ENCODE results near the gene PEX13.
A peak's percentile ranks its signal among the peaks of the same experiment; 100 is the strongest.
"Not testable (repeated sequence)": the region's sequence is repeated elsewhere in the genome, so short reads cannot be mapped to it uniquely, and the experiment has no call there.

PEX13 gene

GRCh38 chr2:61006486-61007105, 10.9 kb upstream of the PEX13 start:
- DNase-seq (ENCODE audit: low read depth, low spot score): no peak
- no peak overlapping the region for H3K27ac ChIP-seq

GRCh38 chr2:61009355-61009754, 8.2 kb upstream of the PEX13 start:
- no peak overlapping the region for H3K27ac ChIP-seq
- DNase-seq (ENCODE audit: low read depth, low spot score): no peak

DNA sequence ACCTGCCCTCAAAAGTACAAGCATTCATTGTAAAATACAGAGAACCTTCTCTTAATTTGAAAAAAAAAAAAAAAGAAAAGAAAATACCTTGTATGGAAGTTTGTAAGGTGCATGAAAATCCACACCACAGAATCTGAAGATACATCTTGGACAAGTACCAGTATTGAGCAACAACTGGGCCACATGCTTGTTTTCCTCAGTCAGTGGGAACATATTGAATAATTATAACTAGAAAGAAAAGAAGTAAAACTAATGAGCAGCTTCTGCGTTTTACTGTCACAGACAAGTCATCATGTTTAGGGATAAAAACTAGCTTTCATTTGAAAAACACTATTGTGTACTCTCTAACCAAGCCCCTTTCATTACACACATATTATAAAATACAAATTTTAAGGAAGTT, 5.8 kb upstream of the PEX13 start:
- DNase-seq (ENCODE audit: low read depth, low spot score): no peak
- H3K27ac ChIP-seq: peak overlapping the region; percentile 36

- not testable (repeated sequence) for DNase-seq (ENCODE audit: low read depth, low spot score)
- H3K27ac ChIP-seq: peak overlapping the region; percentile 36
Measured at GRCh38 chr2:61012303-61012702, 5.2 kb upstream of the PEX13 start.

GRCh38 chr2:61013382-61013781, 4.1 kb upstream of the PEX13 start:
- DNase-seq (ENCODE audit: low read depth, low spot score): no peak
- no peak overlapping the region for H3K27ac ChIP-seq

GRCh38 chr2:61014763-61015162, 2.8 kb upstream of the PEX13 start:
- H3K27ac ChIP-seq: peak overlapping the region; percentile 97
- no peak for DNase-seq (ENCODE audit: low read depth, low spot score)

GRCh38 chr2:61015976-61016375, 1.5 kb upstream of the PEX13 start:
- H3K27ac ChIP-seq: peak overlapping the region; percentile 97
- DNase-seq (ENCODE audit: low read depth, low spot score): no peak

- no peak for DNase-seq (ENCODE audit: low read depth, low spot score)
- peak overlapping the region; percentile 97 for H3K27ac ChIP-seq
Measured at GRCh38 chr2:61016392-61017002, 1.0 kb upstream of the PEX13 start.

- H3K27ac ChIP-seq: peak overlapping the region; percentile 97
- peak; percentile 75 for DNase-seq (ENCODE audit: low read depth, low spot score)
Measured at GRCh38 chr2:61017003-61017555, 441 bp upstream of the PEX13 start.

DNA sequence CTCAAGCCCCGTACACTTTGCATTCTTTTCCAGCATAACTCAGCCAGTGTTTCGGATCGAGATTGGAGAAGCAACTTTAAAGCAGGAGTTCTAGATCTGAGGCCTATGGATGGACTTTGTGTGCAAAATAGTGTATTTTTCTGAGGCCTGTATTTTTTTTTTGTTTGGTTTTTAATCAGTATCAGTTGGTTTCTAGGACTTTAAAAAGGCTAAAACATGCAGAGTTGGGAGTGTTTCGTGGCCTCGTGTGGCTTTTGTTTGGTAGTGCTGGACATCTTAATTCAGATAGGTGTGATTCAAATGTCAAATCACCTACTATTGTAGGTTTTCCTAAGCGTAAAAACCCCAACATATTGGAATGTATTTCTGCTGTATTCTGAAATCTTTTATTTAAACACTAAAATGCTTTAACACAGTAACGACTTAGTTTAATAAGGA, 817 bp downstream of the PEX13 start:
- DNase-seq (ENCODE audit: low read depth, low spot score): no peak
- peak overlapping the region; percentile 97 for H3K27ac ChIP-seq

- DNase-seq (ENCODE audit: low read depth, low spot score): no peak
- H3K27ac ChIP-seq: peak overlapping the region; percentile 97
Measured at GRCh38 chr2:61018798-61019197, 1.3 kb downstream of the PEX13 start.

DNA sequence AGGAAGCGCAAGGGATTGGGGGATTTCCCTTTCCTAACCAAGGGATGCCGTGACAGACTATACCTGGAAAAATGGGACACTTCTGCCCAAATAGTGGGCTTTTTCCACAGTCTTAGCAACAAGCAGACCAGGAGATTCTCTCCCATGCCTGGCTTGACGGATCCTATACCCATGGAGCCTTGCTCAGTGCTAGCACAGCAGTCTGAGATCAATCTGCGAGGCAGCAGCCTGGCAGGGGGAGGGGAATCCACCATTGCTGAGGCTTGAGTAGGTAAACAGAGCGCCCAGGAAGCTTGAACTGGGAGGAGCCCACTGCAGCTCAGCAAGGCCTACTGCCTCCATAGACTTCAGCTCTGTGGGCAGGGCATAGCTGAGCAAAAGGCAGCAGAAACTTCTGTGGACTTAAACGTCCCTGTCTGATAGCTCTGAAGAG, 3.7 kb downstream of the PEX13 start:
- H3K27ac ChIP-seq: no peak overlapping the region
- no peak for DNase-seq (ENCODE audit: low read depth, low spot score)

GRCh38 chr2:61023670-61024069, 6.2 kb downstream of the PEX13 start:
- DNase-seq (ENCODE audit: low read depth, low spot score): no peak
- no peak overlapping the region for H3K27ac ChIP-seq

DNA sequence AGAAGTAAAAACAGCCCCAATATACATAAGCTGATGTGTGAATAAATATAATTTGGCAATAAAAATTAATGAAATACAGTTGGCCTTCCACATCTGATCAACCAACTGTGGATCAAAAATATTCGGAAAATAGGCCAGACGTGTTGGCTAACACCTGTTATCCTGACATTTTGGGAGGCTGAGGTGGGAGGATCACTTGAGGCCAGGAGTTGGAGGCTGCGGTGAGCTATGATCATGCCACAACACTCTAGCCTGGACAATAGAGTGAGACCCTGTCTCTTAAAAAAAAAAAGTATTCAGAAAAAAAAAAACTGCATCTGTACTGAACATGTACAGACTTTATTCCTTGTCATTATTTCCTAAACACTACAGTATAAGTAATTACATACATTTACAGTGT, 12.0 kb downstream of the PEX13 start:
- DNase-seq (ENCODE audit: low read depth, low spot score): no peak
- no peak overlapping the region for H3K27ac ChIP-seq

GRCh38 chr2:61034592-61034991, 17.1 kb downstream of the PEX13 start:
- not testable (repeated sequence) for DNase-seq (ENCODE audit: low read depth, low spot score); H3K27ac ChIP-seq

GRCh38 chr2:61036643-61037042, 19.1 kb downstream of the PEX13 start:
- not testable (repeated sequence) for DNase-seq (ENCODE audit: low read depth, low spot score); H3K27ac ChIP-seq

GRCh38 chr2:61042807-61043206, 25.3 kb downstream of the PEX13 start:
- DNase-seq (ENCODE audit: low read depth, low spot score): no peak

GRCh38 chr2:61044636-61045035, 27.1 kb downstream of the PEX13 start:
- no peak for DNase-seq (ENCODE audit: low read depth, low spot score)
- H3K27ac ChIP-seq: no peak overlapping the region

More at GRCh38 chr2:61042807-61043206, 25.3 kb downstream of the PEX13 start:
- no peak overlapping the region for H3K27ac ChIP-seq

DNA sequence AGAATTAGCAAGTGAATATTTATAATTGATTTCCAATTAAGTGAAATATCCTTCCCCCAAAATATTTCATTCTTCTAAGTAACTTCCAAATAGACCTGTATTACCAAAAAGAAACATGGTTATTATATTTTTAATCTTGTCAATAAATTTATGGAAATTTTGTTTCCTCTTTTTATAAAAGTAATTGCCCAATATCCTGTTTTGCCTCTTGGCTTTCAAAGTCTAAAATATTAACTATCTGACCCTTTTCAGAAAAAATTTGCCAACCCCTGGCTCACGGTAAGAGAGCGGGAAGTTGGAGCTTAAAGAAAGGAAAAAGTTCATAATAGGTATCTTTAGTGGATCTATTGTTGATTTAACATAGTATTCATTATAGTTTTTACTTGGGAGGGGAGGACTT, 27.7 kb downstream of the PEX13 start:
- no peak overlapping the region for H3K27ac ChIP-seq
- DNase-seq (ENCODE audit: low read depth, low spot score): no peak

GRCh38 chr2:61045999-61046398, 28.5 kb downstream of the PEX13 start:
- H3K27ac ChIP-seq: peak overlapping the region; percentile 3
- no peak for DNase-seq (ENCODE audit: low read depth, low spot score)

- H3K27ac ChIP-seq: no peak overlapping the region
- no peak for DNase-seq (ENCODE audit: low read depth, low spot score)
Measured at GRCh38 chr2:61055557-61055956, 38.0 kb downstream of the PEX13 start.

DNA sequence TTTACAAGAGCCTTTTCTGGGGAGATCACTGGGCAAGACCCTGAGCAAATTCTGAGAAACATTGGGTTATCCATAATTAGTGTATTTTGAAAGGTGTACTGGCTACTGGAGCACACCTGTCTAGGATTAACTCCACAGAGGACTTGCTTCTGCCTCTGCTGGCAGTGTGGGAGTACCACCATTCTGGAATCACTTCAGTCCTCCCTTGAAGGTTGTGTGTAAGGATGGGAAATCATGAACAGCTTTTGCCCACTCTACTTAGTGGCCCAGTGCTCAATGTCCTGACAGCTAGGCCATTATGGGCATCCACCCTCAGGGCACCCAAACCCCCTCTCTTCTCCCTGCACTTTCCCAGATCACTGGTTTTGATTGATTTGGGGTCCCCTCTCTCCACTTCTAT, 40.0 kb downstream of the PEX13 start:
- H3K27ac ChIP-seq: no peak overlapping the region
- DNase-seq (ENCODE audit: low read depth, low spot score): no peak

All from epithelial cell of prostate (primary cell).